Limb (tissue), 2 donors: ENCODE data around the gene PAQR5.
"Not testable (repeated sequence)": the region's sequence is repeated elsewhere in the genome, so short reads cannot be mapped to it uniquely, and the experiment has no call there.

Source experiments
- DNase-seq, 2 donors: peaks; one replicate each; pipeline ENCODE4 v3.0.0-alpha.2; 2016; ENCODE audit errors: extremely low spot score in 2 of 2

Gene PAQR5

GRCh38 chr15:69417581-69417980, 118.9 kb downstream of the PAQR5 start:
- DNase-seq, result no peak

GRCh38 chr15:69421498-69421897, 122.8 kb downstream of the PAQR5 start:
- no peak for DNase-seq

- DNase-seq, result no peak
These were observed 123.7 kb downstream of the PAQR5 start for GRCh38 chr15:69422336-69422895.

- DNase-seq, result no peak
These were observed 125.3 kb downstream of the PAQR5 start for GRCh38 chr15:69424001-69424400.

- DNase-seq, result no peak
These were observed 126.2 kb downstream of the PAQR5 start for GRCh38 chr15:69424748-69425413.

GRCh38 chr15:69433831-69434230, 135.1 kb downstream of the PAQR5 start:
- no peak for DNase-seq

GRCh38 chr15:69434238-69434637, 135.5 kb downstream of the PAQR5 start:
- no peak for DNase-seq

- no peak for DNase-seq
These were observed 136.0 kb downstream of the PAQR5 start for GRCh38 chr15:69434679-69435078.

GRCh38 chr15:69435985-69436384, 137.3 kb downstream of the PAQR5 start:
- no peak for DNase-seq

GRCh38 chr15:69436951-69437350, 138.2 kb downstream of the PAQR5 start:
- no peak for DNase-seq

- no peak for DNase-seq
These were observed 140.9 kb downstream of the PAQR5 start for GRCh38 chr15:69439623-69440022.

- DNase-seq, result no peak
These were observed 144.4 kb downstream of the PAQR5 start for GRCh38 chr15:69443032-69443611.

GRCh38 chr15:69444686-69445085, 146.0 kb downstream of the PAQR5 start:
- DNase-seq, result no peak

- DNase-seq, result no peak
These were observed 148.2 kb downstream of the PAQR5 start for GRCh38 chr15:69446953-69447352.

- DNase-seq, result not testable (repeated sequence)
These were observed 151.5 kb downstream of the PAQR5 start for GRCh38 chr15:69450221-69450620.

GRCh38 chr15:69450968-69451695, 152.4 kb downstream of the PAQR5 start:
- no peak for DNase-seq

- DNase-seq, result peak in 1 of 2 donors; percentile 21
These were observed 153.4 kb downstream of the PAQR5 start for GRCh38 chr15:69451951-69452691.

- DNase-seq, result peak; percentile 96
These were observed 154.2 kb downstream of the PAQR5 start, which contains the start of gene RPLP1 for GRCh38 chr15:69452692-69453521. TSS of gene RPLP1 (plus strand) at chr15:69452818. CDS start at chr15:69452949, 131 bp downstream.

- no peak for DNase-seq
These were observed 156.2 kb downstream of the PAQR5 start for GRCh38 chr15:69454953-69455352.
